BLaER1 (cell line): ENCODE data around the gene VPS45.
"Not testable (repeated sequence)": the region's sequence is repeated elsewhere in the genome, so short reads cannot be mapped to it uniquely, and the experiment has no call there.

ENCODE experiments used
- H3K27ac ChIP-seq: shearing (Covaris generic); formaldehyde crosslinking; 2 replicates; pipeline ENCODE4 v1.8.1; 2022
- H3K27me3 ChIP-seq: shearing (Covaris generic); formaldehyde crosslinking; 2 replicates; pipeline ENCODE4 v1.8.1; 2022
- H3K36me3 ChIP-seq: shearing (Covaris generic); formaldehyde crosslinking; 2 replicates; pipeline ENCODE4 v1.8.1; 2022
- H3K4me1 ChIP-seq: shearing (Covaris generic); formaldehyde crosslinking; 2 replicates; pipeline ENCODE4 v1.8.1; 2022
- H3K4me2 ChIP-seq: shearing (Covaris generic); formaldehyde crosslinking; 2 replicates; pipeline ENCODE4 v1.8.1; 2022
- H3K4me3 ChIP-seq: shearing (Covaris generic); formaldehyde crosslinking; 2 replicates; pipeline ENCODE4 v1.8.1; 2022
- H3K9ac ChIP-seq: shearing (Covaris generic); formaldehyde crosslinking; 2 replicates; pipeline ENCODE4 v1.8.1; 2022
- H3K9me3 ChIP-seq: shearing (Covaris generic); formaldehyde crosslinking; 2 replicates; pipeline ENCODE4 v1.8.1; 2022
- H4K20me1 ChIP-seq: shearing (Covaris generic); formaldehyde crosslinking; 2 replicates; pipeline ENCODE4 v1.8.1; 2022
- Cebpa-rat ChIP-seq: shearing (Covaris generic); IDR thresholded peaks from 2 replicates; pipeline ENCODE4 v1.8.1; 2022

Gene VPS45

DNA sequence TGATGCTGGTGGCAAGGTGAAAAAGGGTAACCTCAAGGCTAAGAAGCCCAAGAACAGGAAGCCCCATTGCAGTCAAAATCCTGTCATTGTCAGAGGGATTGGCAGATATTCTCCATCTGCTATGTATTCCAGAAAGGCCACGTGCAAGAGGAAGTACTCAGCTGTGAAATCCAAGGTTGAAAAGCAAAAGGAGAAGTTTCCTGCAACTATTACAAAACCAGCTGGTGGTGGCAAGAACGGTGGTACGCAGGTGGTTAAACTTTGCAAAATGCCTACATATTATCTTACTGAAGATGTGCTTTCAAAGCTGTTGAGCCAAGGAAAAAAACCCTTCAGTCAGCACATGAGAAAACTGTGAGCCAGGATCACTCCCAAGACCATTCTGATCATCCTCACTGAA lies 13.7 kb upstream of the VPS45 start:
- Histone ChIP-seq H3K27ac (no peak overlapping the region), H3K27me3 (no peaks in the 10 kb centered on the region), H3K36me3 (no peaks in the 10 kb centered on the region), H3K4me1 (peaks cover 25% of the 10 kb centered on the region), H3K4me3 (no peak overlapping the region), H3K4me2 (peak overlapping the region; percentile 7; the same call in 1 of the 2 replicates), H4K20me1 (no peaks in the 10 kb centered on the region), H3K9ac (no peak overlapping the region), H3K9me3 (no peaks in the 10 kb centered on the region)
- no peak for TF ChIP-seq Cebpa-rat

DNA sequence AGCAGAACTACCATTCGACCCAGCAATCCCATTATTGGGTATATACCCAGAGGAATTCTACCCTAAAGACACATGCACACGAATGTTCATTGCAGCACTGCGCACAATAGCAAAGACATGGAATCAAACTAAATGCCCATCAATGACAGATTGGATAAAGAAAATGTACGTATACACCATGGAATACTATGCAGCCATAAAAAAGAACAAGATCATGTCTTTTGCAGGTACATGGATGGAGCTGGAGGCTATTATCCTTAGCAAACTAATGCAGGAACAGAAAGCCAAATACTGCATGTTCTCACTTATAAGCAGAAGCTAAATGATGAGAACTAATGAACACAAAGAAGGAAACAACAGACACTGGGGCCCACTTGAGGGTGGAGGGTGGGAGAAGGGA lies 12.1 kb upstream of the VPS45 start:
- not testable (repeated sequence) for H3K4me2 ChIP-seq, H3K9me3 ChIP-seq, H3K27me3 ChIP-seq, H3K27ac ChIP-seq, H3K4me3 ChIP-seq, H3K9ac ChIP-seq, H4K20me1 ChIP-seq, H3K36me3 ChIP-seq
- H3K4me1 ChIP-seq = peaks cover 25% of the 10 kb centered on the region

DNA sequence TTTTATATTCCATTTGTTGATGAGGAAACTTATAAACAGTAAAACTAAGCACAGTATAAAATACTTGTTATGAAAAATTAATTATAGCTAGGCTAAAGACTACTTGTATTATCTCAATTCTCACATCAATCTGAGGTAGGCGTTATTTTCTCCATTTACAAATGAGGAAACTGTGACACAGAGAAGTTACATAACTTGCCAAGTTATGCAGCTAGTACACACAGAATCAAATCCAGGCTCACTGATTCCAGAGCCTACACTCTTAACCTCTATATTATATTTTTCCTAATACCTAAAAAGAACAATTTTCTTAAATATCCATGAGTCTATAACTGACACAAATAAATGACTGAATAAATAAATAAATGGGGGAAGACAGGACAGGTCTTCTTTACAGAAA lies 11.2 kb upstream of the VPS45 start:
- Histone ChIP-seq H4K20me1 (no peaks in the 10 kb centered on the region), H3K36me3 (no peaks in the 10 kb centered on the region), H3K9ac (no peak overlapping the region), H3K4me3 (no peak overlapping the region), H3K4me2 (no peak overlapping the region), H3K27ac (no peak overlapping the region), H3K9me3 (no peaks in the 10 kb centered on the region), H3K27me3 (no peaks in the 10 kb centered on the region), H3K4me1 (peaks cover 21% of the 10 kb centered on the region)
- no peak for TF ChIP-seq Cebpa-rat

DNA sequence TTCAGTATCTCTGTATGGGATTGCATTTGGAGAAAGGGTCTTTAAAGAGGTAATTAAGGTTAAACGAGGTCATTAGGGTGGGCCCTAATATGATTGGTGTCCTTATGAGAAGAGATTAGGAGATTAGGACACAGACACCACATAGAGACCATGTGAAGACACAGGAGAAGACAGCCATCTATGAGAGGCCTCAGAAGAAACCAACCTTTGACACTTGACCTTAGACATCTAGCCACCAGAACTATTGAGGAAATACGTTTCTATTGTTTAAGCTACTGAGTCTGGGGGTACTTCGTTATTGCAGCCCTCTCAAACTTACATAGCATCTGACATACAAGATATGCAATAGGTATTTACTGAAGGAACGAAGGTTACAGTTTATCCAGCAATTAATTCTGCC lies 7.3 kb upstream of the VPS45 start:
- no peaks in the 10 kb centered on the region; the same call in 1 of the 2 replicates for H3K9me3 ChIP-seq
- H3K4me3 ChIP-seq = no peak overlapping the region
- H3K9ac ChIP-seq = no peak overlapping the region
- peaks cover 10% of the 10 kb centered on the region for H3K4me1 ChIP-seq
- no peaks in the 10 kb centered on the region for H3K27me3 ChIP-seq
- H3K36me3 ChIP-seq = no peaks in the 10 kb centered on the region
- no peak overlapping the region for H3K27ac ChIP-seq
- no peak for TF ChIP-seq Cebpa-rat
- H4K20me1 ChIP-seq = no peaks in the 10 kb centered on the region
- no peak overlapping the region for H3K4me2 ChIP-seq

DNA sequence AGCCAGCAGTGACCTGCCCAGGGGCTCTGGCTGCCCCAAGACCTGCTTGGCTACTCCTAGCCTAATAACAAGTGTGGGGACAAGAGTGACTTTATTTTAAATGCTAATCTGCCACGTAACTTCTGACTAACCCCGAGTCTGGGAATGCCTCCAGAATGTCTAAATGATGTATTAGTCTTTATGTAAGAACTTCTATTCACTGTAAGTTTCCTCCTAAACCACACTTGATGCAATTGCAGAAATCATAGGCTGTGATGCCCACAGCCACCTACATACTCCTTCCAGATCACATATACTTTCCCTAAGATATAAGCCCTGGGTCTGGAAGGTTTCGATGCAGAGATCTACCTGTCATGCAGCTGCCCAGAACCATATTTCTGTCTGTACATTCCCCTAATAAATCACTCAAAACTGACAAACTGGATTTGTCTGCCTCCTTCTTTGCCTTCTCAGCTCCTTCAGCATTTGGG lies 5.9 kb upstream of the VPS45 start:
- H3K27ac ChIP-seq = no peak overlapping the region
- no peaks in the 10 kb centered on the region; the same call in 1 of the 2 replicates for H3K9me3 ChIP-seq
- no peaks in the 10 kb centered on the region for H3K36me3 ChIP-seq
- H3K27me3 ChIP-seq = no peaks in the 10 kb centered on the region
- no peak overlapping the region for H3K4me3 ChIP-seq
- H3K4me2 ChIP-seq = no peak overlapping the region
- no peaks in the 10 kb centered on the region for H4K20me1 ChIP-seq
- no peak for TF ChIP-seq Cebpa-rat
- no peak overlapping the region for H3K9ac ChIP-seq
- peaks cover 24% of the 10 kb centered on the region for H3K4me1 ChIP-seq

DNA sequence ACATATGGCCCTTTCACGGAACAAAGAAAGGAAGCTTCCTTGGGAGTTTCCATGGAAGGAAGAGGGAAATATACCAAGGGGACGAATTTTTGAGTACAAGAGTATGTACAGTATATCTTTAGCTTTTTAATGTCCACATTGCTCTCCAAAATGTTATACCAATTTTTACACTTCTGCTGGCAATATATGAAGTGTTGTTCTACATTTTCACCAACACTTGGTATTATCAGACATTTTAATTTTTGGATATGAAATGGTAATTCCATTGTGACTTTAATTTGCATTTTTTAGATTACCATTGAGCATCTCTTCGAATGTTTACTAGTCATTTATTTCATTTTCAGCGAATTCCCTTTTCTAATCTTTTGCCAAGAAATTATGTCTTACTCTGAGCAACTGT lies 5.5 kb upstream of the VPS45 start:
- Histone ChIP-seq H3K4me1 (peaks cover 24% of the 10 kb centered on the region), H3K9me3 (no peaks in the 10 kb centered on the region; the same call in 1 of the 2 replicates), H3K36me3 (no peaks in the 10 kb centered on the region), H4K20me1 (no peaks in the 10 kb centered on the region), H3K27ac (no peak overlapping the region), H3K4me2 (no peak overlapping the region), H3K4me3 (no peak overlapping the region), H3K27me3 (no peaks in the 10 kb centered on the region), H3K9ac (no peak overlapping the region)
- no peak for TF ChIP-seq Cebpa-rat

DNA sequence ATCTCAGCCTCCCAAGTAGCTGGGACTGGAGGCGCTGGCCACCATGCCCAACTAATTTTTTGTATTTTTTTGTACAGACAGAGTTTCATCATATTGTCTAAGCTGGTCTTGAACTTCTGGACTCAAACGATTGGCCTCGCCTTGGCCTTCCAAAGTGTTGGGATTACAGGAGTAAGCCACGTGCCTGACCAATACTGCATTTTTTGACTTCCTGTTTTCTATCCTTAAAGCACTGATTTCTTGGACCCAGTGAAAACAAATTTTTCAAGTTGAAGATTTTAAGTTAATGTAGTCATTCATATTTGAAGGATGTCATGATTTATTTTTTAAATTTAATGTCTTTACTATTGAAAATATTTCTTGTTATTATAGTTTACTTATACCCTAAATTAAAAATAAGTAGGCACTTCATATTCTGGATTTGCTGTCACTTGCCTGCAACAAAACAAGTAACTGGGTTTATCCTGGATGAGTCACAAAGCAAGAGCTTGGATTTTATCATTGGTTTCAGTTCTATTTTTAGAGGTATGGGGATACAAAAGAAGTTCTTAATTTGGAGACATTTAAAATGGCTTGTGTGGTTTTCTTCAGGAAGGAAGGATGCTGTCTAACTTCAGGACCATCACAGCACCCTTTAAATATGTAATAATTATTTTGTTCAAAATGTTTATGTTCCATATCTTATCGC lies 2.2 kb upstream of the VPS45 start:
- H3K4me2 ChIP-seq = peak overlapping the region; percentile 82
- peaks cover 38% of the 10 kb centered on the region for H3K4me1 ChIP-seq
- H3K4me3 ChIP-seq = no peak overlapping the region; the same call in 1 of the 2 replicates
- no peak for TF ChIP-seq Cebpa-rat
- no peaks in the 10 kb centered on the region for H4K20me1 ChIP-seq
- no peak overlapping the region for H3K9ac ChIP-seq
- H3K27ac ChIP-seq = 0 out of 2 replicates have a peak overlapping the region, but pooled peaks have one; percentile 0
- no peaks in the 10 kb centered on the region for H3K36me3 ChIP-seq
- H3K27me3 ChIP-seq = no peaks in the 10 kb centered on the region
- H3K9me3 ChIP-seq = no peaks in the 10 kb centered on the region; the same call in 1 of the 2 replicates

DNA sequence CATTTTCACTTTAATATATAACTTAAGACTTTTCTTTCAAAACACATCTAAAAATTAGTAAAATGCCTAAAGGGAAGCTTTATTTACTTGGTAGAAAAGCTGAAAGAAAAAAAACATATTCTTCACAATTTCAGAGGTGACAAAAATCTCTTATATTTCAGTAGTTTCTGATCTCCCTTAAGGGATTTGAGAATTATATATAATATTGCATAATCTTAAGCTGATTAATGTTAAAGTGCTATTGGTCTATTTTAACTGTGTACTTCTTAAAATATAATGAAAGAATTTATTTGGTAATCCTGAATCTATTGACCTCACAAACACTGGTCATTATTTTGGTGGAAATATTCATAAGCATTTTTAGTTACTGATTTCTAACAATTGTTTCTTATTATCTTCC lies 1.2 kb upstream of the VPS45 start:
- Histone ChIP-seq H3K27ac (peak overlapping the region; percentile 91), H4K20me1 (no peaks in the 10 kb centered on the region), H3K9me3 (no peaks in the 10 kb centered on the region; the same call in 1 of the 2 replicates), H3K4me3 (peak overlapping the region; percentile 75), H3K4me2 (peak overlapping the region; percentile 82), H3K36me3 (no peaks in the 10 kb centered on the region), H3K4me1 (peaks cover 38% of the 10 kb centered on the region), H3K27me3 (no peaks in the 10 kb centered on the region), H3K9ac (peak overlapping the region; percentile 85)
- no peak for TF ChIP-seq Cebpa-rat

DNA sequence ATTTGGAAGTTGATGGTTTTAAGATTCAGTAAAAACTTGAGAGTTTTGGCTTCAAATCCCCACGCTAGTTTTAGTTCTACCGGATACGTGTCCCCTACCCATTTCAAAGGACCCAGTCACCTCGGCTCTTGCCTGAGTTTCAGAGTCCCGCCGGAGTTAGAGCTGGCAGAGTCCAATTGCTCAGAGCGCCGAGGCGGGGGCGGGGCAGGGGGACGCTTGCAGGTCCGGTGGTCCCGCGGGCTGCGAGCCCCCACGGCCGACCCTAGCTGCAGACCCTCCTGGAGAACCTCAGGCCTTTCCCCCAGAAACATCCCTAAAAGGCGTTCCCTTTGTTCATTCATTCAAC lies 765 bp upstream of the VPS45 start:
- H4K20me1 ChIP-seq = no peaks in the 10 kb centered on the region
- H3K9ac ChIP-seq = peak overlapping the region; percentile 85
- H3K27ac ChIP-seq = peak overlapping the region; percentile 91
- no peak for TF ChIP-seq Cebpa-rat
- no peaks in the 10 kb centered on the region for H3K36me3 ChIP-seq
- H3K4me1 ChIP-seq = peaks cover 38% of the 10 kb centered on the region
- peak overlapping the region; percentile 82 for H3K4me2 ChIP-seq
- peak overlapping the region; percentile 75 for H3K4me3 ChIP-seq
- H3K27me3 ChIP-seq = no peaks in the 10 kb centered on the region
- no peaks in the 10 kb centered on the region; the same call in 1 of the 2 replicates for H3K9me3 ChIP-seq

DNA sequence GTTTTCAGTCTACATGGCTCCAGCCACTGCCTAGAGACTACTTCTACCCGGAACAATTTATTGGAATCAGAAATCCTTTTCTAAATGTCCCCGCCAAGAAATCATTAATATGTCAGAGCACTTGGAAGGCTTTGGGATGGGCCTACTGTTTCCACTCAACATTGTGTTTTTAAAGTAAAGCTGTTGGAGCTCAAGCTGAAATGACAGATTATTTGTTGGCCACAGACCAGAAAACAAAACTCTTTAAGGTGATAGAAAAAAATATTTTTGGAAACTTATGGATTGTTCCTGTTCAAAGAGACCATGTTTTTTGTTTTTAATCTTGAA lies 496 bp downstream of the VPS45 start:
- Histone ChIP-seq H3K27me3 (no peaks in the 10 kb centered on the region), H3K4me2 (peak overlapping the region; percentile 82), H3K27ac (peak overlapping the region; percentile 91), H3K9me3 (no peaks in the 10 kb centered on the region), H3K4me1 (peaks cover 38% of the 10 kb centered on the region), H4K20me1 (no peaks in the 10 kb centered on the region), H3K9ac (peak overlapping the region; percentile 85), H3K36me3 (0 out of 2 replicates have a peak, but pooled peaks cover 4% of the 10 kb centered on the region), H3K4me3 (peak overlapping the region; percentile 75)
- TF ChIP-seq Cebpa-rat = no peak
